ENCODE measurements around the gene SZT2. TPM values are rescaled to one million over a fixed set of nuclear protein-coding genes. Genes with fewer than 3 reads are reported as not detected.

The SZT2 gene
- total and polyA plus RNA-seq, 2 of the 13 experiments (the other 11 are each of a cell fraction or from before 2014, with no cell fraction given): 8.0 to 8.8 TPM

DNA sequence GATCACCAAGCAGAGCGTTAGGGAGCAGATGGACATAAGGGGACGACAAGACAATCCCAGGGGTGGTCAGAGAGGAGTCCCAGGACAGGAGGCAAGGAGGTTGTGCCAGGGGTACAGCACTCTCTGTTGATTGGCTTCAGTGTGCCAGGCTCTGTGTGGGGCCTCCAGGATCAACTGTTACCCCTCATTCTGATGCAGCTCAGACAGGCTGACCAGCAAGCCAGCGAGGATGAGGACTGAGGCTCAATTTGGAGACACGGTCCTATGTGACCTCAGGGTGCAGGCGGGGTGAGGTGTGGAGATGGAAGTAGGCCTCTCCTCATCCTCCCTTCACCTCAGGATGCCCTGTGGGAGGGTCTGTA, 60.0 kb downstream of the SZT2 start (continued):
- TF ChIP-seq, protein P1, sequence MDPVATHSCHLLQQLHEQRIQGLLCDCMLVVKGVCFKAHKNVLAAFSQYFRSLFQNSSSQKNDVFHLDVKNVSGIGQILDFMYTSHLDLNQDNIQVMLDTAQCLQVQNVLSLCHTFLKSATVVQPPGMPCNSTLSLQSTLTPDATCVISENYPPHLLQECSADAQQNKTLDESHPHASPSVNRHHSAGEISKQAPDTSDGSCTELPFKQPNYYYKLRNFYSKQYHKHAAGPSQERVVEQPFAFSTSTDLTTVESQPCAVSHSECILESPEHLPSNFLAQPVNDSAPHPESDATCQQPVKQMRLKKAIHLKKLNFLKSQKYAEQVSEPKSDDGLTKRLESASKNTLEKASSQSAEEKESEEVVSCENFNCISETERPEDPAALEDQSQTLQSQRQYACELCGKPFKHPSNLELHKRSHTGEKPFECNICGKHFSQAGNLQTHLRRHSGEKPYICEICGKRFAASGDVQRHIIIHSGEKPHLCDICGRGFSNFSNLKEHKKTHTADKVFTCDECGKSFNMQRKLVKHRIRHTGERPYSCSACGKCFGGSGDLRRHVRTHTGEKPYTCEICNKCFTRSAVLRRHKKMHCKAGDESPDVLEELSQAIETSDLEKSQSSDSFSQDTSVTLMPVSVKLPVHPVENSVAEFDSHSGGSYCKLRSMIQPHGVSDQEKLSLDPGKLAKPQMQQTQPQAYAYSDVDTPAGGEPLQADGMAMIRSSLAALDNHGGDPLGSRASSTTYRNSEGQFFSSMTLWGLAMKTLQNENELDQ (CRISPR knock-in tag; IDR thresholded peaks at IDR 0.05; ENCODE audit: borderline replicate concordance): no peak
- TF ChIP-seq, protein P2, sequence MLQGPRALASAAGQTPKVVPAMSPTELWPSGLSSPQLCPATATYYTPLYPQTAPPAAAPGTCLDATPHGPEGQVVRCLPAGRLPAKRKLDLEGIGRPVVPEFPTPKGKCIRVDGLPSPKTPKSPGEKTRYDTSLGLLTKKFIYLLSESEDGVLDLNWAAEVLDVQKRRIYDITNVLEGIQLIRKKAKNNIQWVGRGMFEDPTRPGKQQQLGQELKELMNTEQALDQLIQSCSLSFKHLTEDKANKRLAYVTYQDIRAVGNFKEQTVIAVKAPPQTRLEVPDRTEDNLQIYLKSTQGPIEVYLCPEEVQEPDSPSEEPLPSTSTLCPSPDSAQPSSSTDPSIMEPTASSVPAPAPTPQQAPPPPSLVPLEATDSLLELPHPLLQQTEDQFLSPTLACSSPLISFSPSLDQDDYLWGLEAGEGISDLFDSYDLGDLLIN (CRISPR knock-in tag; IDR thresholded peaks at IDR 0.05; ENCODE audit: borderline replicate concordance): no peak
- TF ChIP-seq KMT2A (CRISPR knock-in tag; IDR thresholded peaks at IDR 0.05) (no peak), KLF13 (CRISPR knock-in tag; IDR thresholded peaks at IDR 0.05) (no peak), ZNF232 (CRISPR knock-in tag; IDR thresholded peaks at IDR 0.05; ENCODE audit: borderline replicate concordance) (no peak)

DNA sequence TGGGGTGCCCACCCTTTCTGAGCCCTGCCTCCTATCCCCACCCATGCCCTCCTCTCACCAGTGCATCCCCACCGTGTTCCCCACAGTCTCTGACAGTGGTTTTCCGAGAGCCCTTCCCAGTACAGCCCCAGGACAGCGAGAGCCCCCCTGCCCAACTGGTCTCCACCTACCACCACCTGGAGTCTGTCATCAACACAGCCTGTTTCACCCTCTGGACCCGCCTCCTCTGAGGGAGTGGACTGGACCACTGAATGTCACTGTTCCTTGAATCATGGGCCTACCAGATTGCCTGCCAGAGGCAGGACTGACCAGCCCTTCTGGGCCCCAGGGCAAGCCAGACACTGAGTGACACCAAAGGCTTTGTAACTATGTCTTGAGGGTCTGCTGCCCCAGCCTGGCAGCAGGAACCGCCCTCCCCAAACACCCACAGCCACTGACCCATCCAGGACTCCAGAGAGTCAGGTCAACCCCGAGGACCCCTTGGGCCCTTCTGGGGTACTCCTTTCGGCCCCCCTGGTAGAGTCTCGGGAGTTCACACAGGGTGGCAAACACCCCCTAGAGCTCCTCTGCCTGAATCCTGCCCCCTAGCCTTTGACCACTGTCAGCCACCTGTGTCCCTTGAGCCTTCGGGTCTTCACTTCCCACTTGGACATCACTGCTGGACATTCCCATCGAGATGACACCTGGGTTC, 60.7 kb downstream of the SZT2 start:
- no peak for ATAC-seq
- H3K36me3 ChIP-seq (replicated peaks in 1 of 2; ENCODE audit: control insufficient read depth in 1 of 2, insufficient read depth in 2 of 2, low read length in 2 of 2): peaks cover 19 to 35% of the 10 kb centered on the region in 2 experiments; a peak in 4 of 5 replicates
- H3K27me3 ChIP-seq (ENCODE audit: control insufficient read depth in 1 of 2, insufficient read depth in 2 of 2, low read length in 2 of 2): no peaks in the 10 kb centered on the region
- intact Hi-C loops (cut with micrococcal nuclease; ENCODE audit: unreplicated experiment): no loop called here
- no peaks in the 10 kb centered on the region for H4K20me1 ChIP-seq (ENCODE audit: insufficient read depth, low read length)
- H3K4me1 ChIP-seq (ENCODE audit: insufficient read depth, low read length): no peaks in the 10 kb centered on the region
- BruUV-seq (replicated peaks): no TSS peak
- WGBS (ENCODE audit: low lambda C conversion rate): 89% methylated on average over 9 of the region's 10 CpGs
- H2AFZ ChIP-seq (ENCODE audit: low read length): no peak overlapping the region
- no peak overlapping the region for H3K4me2 ChIP-seq (ENCODE audit: low read depth, low read length)
- H3K9me3 ChIP-seq (ENCODE audit: low read length): no peaks in the 10 kb centered on the region
- no peaks in the 10 kb centered on the region for H3K79me2 ChIP-seq (ENCODE audit: insufficient read depth, low read length)
- in situ Hi-C loops (cut with HindIII; ENCODE audit: extremely low pct_ligation_motif_present, low pct_unique_long_range_greater_than_20kb): no loop called here
- CTCF ChIA-PET (ENCODE audit: low intra/inter-chr PET ratio, low total read pairs): no interaction called here
- H3K9ac ChIP-seq (ENCODE audit: insufficient read depth, low read depth, low read length): no peak overlapping the region
- POLR2A ChIA-PET: no interaction called here
- no peak overlapping the region for H3K27ac ChIP-seq (ENCODE audit: extremely low read length, insufficient read depth, low read length)
- DNase-seq (ENCODE audit: low spot score): no peak
- FAIRE-seq: no peak
- no peak overlapping the region for H3K4me3 ChIP-seq (replicated peaks in 1 of 3; ENCODE audit: insufficient read depth in 1 of 3, low read depth in 2 of 3, low read length in 3 of 3)
- TF ChIP-seq CEBPG (CRISPR knock-in tag; IDR thresholded peaks at IDR 0.05): no peak
- TF ChIP-seq, protein P3, sequence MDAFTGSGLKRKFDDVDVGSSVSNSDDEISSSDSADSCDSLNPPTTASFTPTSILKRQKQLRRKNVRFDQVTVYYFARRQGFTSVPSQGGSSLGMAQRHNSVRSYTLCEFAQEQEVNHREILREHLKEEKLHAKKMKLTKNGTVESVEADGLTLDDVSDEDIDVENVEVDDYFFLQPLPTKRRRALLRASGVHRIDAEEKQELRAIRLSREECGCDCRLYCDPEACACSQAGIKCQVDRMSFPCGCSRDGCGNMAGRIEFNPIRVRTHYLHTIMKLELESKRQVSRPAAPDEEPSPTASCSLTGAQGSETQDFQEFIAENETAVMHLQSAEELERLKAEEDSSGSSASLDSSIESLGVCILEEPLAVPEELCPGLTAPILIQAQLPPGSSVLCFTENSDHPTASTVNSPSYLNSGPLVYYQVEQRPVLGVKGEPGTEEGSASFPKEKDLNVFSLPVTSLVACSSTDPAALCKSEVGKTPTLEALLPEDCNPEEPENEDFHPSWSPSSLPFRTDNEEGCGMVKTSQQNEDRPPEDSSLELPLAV (CRISPR knock-in tag; conservative IDR thresholded peaks at IDR 0.05; ENCODE audit: low read depth): no peak
- no peak for TF ChIP-seq FOXO1 (CRISPR knock-in tag; IDR thresholded peaks at IDR 0.05)
- TF ChIP-seq, protein P4, sequence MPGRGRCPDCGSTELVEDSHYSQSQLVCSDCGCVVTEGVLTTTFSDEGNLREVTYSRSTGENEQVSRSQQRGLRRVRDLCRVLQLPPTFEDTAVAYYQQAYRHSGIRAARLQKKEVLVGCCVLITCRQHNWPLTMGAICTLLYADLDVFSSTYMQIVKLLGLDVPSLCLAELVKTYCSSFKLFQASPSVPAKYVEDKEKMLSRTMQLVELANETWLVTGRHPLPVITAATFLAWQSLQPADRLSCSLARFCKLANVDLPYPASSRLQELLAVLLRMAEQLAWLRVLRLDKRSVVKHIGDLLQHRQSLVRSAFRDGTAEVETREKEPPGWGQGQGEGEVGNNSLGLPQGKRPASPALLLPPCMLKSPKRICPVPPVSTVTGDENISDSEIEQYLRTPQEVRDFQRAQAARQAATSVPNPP (CRISPR knock-in tag; IDR thresholded peaks at IDR 0.05): no peak
- TF ChIP-seq ZNF720 (CRISPR knock-in tag; IDR thresholded peaks at IDR 0.05): no peak
- no peak for TF ChIP-seq EP300 (IDR thresholded peaks at IDR 0.05; ENCODE audit: low read depth in 2 of 2, low read length in 2 of 2)
- no peak for TF ChIP-seq EP300 (CRISPR knock-in tag; IDR thresholded peaks at IDR 0.05; ENCODE audit: borderline replicate concordance)
- TF ChIP-seq ZNF772 (CRISPR knock-in tag; IDR thresholded peaks at IDR 0.05): no peak
